DOHH2 (cell line): Measurements from ENCODE around the gene TULP4.
A peak's percentile ranks its signal among the peaks of the same experiment; 100 is the strongest.

Experiments
- H3F3A ChIP-seq: fragments of 200-600 bp; sonication (generic), shearing (Covaris generic); 2 replicates; pipeline ENCODE4 v1.6.0; 2016; ENCODE audit warnings: antibody characterized with exemption, mild to moderate bottlenecking; ENCODE audit not compliant: control insufficient read depth, insufficient read depth
- H3K27ac ChIP-seq: fragments of 200-600 bp; sonication (generic); 2 replicates; pipeline ENCODE4 v1.5.1; 2014; ENCODE audit warnings: low read depth, mild to moderate bottlenecking, low read length, moderate library complexity
- H3K27me3 ChIP-seq: fragments of 200-600 bp; sonication (generic); 2 replicates; pipeline ENCODE4 v1.6.1; 2014; ENCODE audit warnings: mild to moderate bottlenecking, low read length, mixed read lengths; ENCODE audit not compliant: control insufficient read depth
- H3K36me3 ChIP-seq: fragments of 200-600 bp; sonication (generic); 2 replicates; pipeline ENCODE4 v1.6.1; 2014; ENCODE audit warnings: mild to moderate bottlenecking, low read length, moderate library complexity, mixed read lengths; ENCODE audit not compliant: control insufficient read depth
- H3K4me1 ChIP-seq: fragments of 200-600 bp; sonication (generic); 2 replicates; pipeline ENCODE4 v1.6.1; 2014; ENCODE audit warnings: mild to moderate bottlenecking, low read length, mixed read lengths; ENCODE audit not compliant: control insufficient read depth
- H3K4me2 ChIP-seq: fragments of 200-600 bp; sonication (generic); 2 replicates; pipeline ENCODE4 v1.6.0; 2014; ENCODE audit warnings: mild to moderate bottlenecking, low read length, moderate library complexity
- H3K4me3 ChIP-seq: fragments of 200-600 bp; sonication (generic); 2 replicates; pipeline ENCODE4 v1.5.1; 2014; ENCODE audit warnings: mild to moderate bottlenecking, low read length, mixed read lengths
- H3K79me2 ChIP-seq: fragments of 200-600 bp; sonication (generic); 2 replicates; pipeline ENCODE4 v1.6.1; 2014; ENCODE audit warnings: mild to moderate bottlenecking, low read length, mixed read lengths; ENCODE audit not compliant: control insufficient read depth
- H3K9me2 ChIP-seq: fragments of 200-600 bp; sonication (generic); replicated peaks from 2 replicates; pipeline ENCODE4 v1.6.1; 2014; ENCODE audit warnings: mild to moderate bottlenecking, low read length, mixed read lengths; ENCODE audit not compliant: control insufficient read depth
- H3K9me3 ChIP-seq: fragments of 200-600 bp; sonication (generic); 2 replicates; pipeline ENCODE4 v1.6.1; 2014; ENCODE audit warnings: antibody characterized with exemption, low read length, mixed read lengths; ENCODE audit not compliant: control insufficient read depth, insufficient read depth
- H4K20me1 ChIP-seq: fragments of 200-600 bp; sonication (generic); 2 replicates; pipeline ENCODE4 v1.6.0; 2014; ENCODE audit warnings: low read depth, mild to moderate bottlenecking, antibody characterized with exemption, low read length, moderate library complexity; ENCODE audit not compliant: control insufficient read depth, insufficient read depth
- CTCF ChIP-seq: fragments of 200-600 bp; sonication (generic); IDR thresholded peaks from one replicate; pipeline ENCODE4 v1.5.1; 2014; ENCODE audit warnings: antibody characterized with exemption, mild to moderate bottlenecking, low read depth, low read length; ENCODE audit not compliant: poor library complexity, severe bottlenecking
- EZH2phosphoT487 ChIP-seq: fragments of 200-600 bp; sonication (generic); IDR thresholded peaks from 2 replicates; pipeline ENCODE4 v1.6.1; 2017; ENCODE audit warnings: borderline replicate concordance, mild to moderate bottlenecking, antibody characterized with exemption, low read length, moderate library complexity, mixed read lengths

TULP4 gene

DNA sequence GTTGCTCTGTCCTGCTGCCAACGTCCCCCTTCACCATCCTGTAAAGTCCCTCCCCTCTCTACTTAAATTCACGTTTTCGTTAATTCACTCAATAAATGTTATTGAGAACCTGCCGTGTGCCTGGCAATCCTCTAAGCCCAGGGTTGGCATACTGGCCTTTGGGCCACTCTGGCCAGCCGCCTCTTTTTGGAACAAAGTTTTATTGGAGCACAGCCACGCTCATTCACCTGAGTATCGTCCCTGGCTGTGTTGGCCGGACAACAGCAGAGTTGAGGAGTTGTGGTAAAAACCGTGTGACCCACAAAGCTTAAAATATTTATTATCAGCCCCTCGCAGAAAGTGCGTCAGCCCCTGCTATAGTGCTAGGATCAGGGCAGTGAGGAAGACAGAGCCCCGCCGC lies 192.9 kb downstream of the TULP4 start:
- Histone ChIP-seq H3K36me3 (peaks cover 16% of the 10 kb centered on the region), H4K20me1 (no peaks in the 10 kb centered on the region), H3K9me3 (no peaks in the 10 kb centered on the region), H3K27ac (no peak overlapping the region), H3K27me3 (no peaks in the 10 kb centered on the region), H3K79me2 (no peaks in the 10 kb centered on the region), H3K9me2 (no peaks in the 10 kb centered on the region), H3K4me3 (no peak overlapping the region), H3K4me2 (peak overlapping the region; percentile 12; the same call in 1 of the 2 replicates), H3K4me1 (peaks cover 8% of the 10 kb centered on the region), H3F3A (no peaks in the 10 kb centered on the region)
- TF ChIP-seq CTCF = no peak
- TF ChIP-seq EZH2phosphoT487 = no peak

DNA sequence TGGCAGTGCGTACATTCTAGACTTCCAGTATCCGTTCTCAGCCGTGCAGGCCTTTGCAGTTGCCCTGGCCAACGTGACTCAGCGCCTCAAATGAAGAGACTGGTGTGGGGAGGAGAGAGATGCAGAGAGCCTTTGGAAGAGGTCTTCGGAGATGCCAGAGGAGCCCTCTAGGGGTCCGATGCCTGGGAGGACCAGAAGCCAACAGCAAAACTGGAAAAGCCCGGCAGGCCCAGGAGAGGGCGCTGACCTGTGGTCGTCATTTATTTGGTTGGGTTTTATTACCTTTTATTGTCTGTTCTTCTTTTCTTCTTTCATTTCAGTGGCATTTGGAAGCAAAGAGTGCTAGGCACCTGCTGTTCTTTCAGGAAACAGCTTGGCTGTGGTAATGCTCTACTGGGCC lies 194.3 kb downstream of the TULP4 start:
- H3K27ac ChIP-seq = no peak overlapping the region
- H3F3A ChIP-seq = no peaks in the 10 kb centered on the region
- H3K36me3 ChIP-seq = peaks cover 8% of the 10 kb centered on the region
- H4K20me1 ChIP-seq = no peaks in the 10 kb centered on the region
- no peaks in the 10 kb centered on the region for H3K9me2 ChIP-seq
- peaks cover 8% of the 10 kb centered on the region for H3K4me1 ChIP-seq
- H3K27me3 ChIP-seq = no peaks in the 10 kb centered on the region
- no peaks in the 10 kb centered on the region for H3K9me3 ChIP-seq
- TF ChIP-seq EZH2phosphoT487 (no peak), CTCF (no peak)
- H3K4me3 ChIP-seq = no peak overlapping the region
- H3K79me2 ChIP-seq = no peaks in the 10 kb centered on the region
- no peak overlapping the region for H3K4me2 ChIP-seq

- no peaks in the 10 kb centered on the region for H4K20me1 ChIP-seq
- H3F3A ChIP-seq = no peaks in the 10 kb centered on the region
- H3K4me3 ChIP-seq = no peak overlapping the region
- H3K36me3 ChIP-seq = peaks cover 6% of the 10 kb centered on the region; the same call in 1 of the 2 replicates
- TF ChIP-seq CTCF (no peak), EZH2phosphoT487 (no peak)
- H3K9me3 ChIP-seq = no peaks in the 10 kb centered on the region
- no peaks in the 10 kb centered on the region for H3K27me3 ChIP-seq
- no peaks in the 10 kb centered on the region for H3K79me2 ChIP-seq
- H3K27ac ChIP-seq = no peak overlapping the region
- H3K4me1 ChIP-seq = peaks cover 8% of the 10 kb centered on the region
- no peak overlapping the region for H3K4me2 ChIP-seq
- no peaks in the 10 kb centered on the region for H3K9me2 ChIP-seq
These were observed 194.9 kb downstream of the TULP4 start for GRCh38 chr6:158507174-158507573.
